ENCODE measurements around the gene IL23R. TPM values are rescaled to one million over a fixed set of nuclear protein-coding genes. Genes with fewer than 3 reads are reported as not detected.

IL23R gene
- polyA plus RNA-seq: 1.1 TPM
- long read RNA-seq, donor 1: 0 reads
- long read RNA-seq, donor 2: 0 reads
- long read RNA-seq, donor 3: 0 reads
- long read RNA-seq, donor 4: 0 reads
- long read RNA-seq, donor 5: 0 reads
- long read RNA-seq, donor 6: 0 reads
- long read RNA-seq, donor 7: 0 reads
- long read RNA-seq, donor 8: 0 reads
- long read RNA-seq, donor 9: 0 reads
- long read RNA-seq, donor 10: 0 reads
- long read RNA-seq, donor 11: 0 reads

GRCh38 chr1:67166196-67166595 is at the start of gene IL23R:
Gene IL23R (plus strand): TSS chr1:67166454. CDS start chr1:67168121, 1,667 bp downstream.
- H3K27ac ChIP-seq (ENCODE audit: low read length): no peak within 1 kb of the TSS
- no peaks in the 10 kb centered on the region for H3K36me3 ChIP-seq (ENCODE audit: control insufficient read depth, insufficient read depth, low read length)
- no peak within 1 kb of the TSS for H3K4me3 ChIP-seq (ENCODE audit: low read length)
- DNase-seq: peak in 1 of 2 donors; percentile 14
- no peaks in the 10 kb centered on the region for H3K9me3 ChIP-seq (ENCODE audit: control insufficient read depth, low read depth, low read length)
- no peaks in the 10 kb centered on the region for H3K4me1 ChIP-seq (ENCODE audit: control insufficient read depth, insufficient read depth, low read length)
- WGBS (ENCODE audit: insufficient coverage, low lambda C conversion rate): 82% methylated on average over 3 of the region's 4 CpGs
- no peaks in the 10 kb centered on the region for H3K27me3 ChIP-seq (ENCODE audit: control insufficient read depth, insufficient read depth, low read length)

GRCh38 chr1:67118191-67118590 is 48.1 kb upstream of the IL23R start:
- Histone ChIP-seq H3K27me3 (ENCODE audit: control insufficient read depth, insufficient read depth, low read length) (no peaks in the 10 kb centered on the region), H3K27ac (ENCODE audit: low read length) (no peak overlapping the region), H3K9me3 (ENCODE audit: control insufficient read depth, low read depth, low read length) (peaks cover 5% of the 10 kb centered on the region), H3K4me1 (ENCODE audit: control insufficient read depth, insufficient read depth, low read length) (no peaks in the 10 kb centered on the region), H3K4me3 (ENCODE audit: low read length) (no peak overlapping the region), H3K36me3 (ENCODE audit: control insufficient read depth, insufficient read depth, low read length) (no peaks in the 10 kb centered on the region)
- DNase-seq: no peak

- DNase-seq: peak in 1 of 2 donors; percentile 29
- no CpG with 5 or more reads among the region's 3 CpGs for WGBS (ENCODE audit: insufficient coverage, low lambda C conversion rate)
- Histone ChIP-seq H3K36me3 (ENCODE audit: control insufficient read depth, insufficient read depth, low read length) (no peaks in the 10 kb centered on the region), H3K4me1 (ENCODE audit: control insufficient read depth, insufficient read depth, low read length) (no peaks in the 10 kb centered on the region), H3K27ac (ENCODE audit: low read length) (no peak overlapping the region), H3K4me3 (ENCODE audit: low read length) (no peak overlapping the region), H3K27me3 (ENCODE audit: control insufficient read depth, insufficient read depth, low read length) (no peaks in the 10 kb centered on the region), H3K9me3 (ENCODE audit: control insufficient read depth, low read depth, low read length) (peaks cover 4% of the 10 kb centered on the region)
These were observed 47.6 kb upstream of the IL23R start for GRCh38 chr1:67118646-67119045.

GRCh38 chr1:67120855-67121619 is 45.2 kb upstream of the IL23R start:
- 100% methylated on average over 1 of the region's 4 CpGs for WGBS (ENCODE audit: insufficient coverage, low lambda C conversion rate)
- H3K9me3 ChIP-seq (ENCODE audit: control insufficient read depth, low read depth, low read length): no peaks in the 10 kb centered on the region
- no peak for DNase-seq

GRCh38 chr1:67124455-67124854 is 41.8 kb upstream of the IL23R start:
- DNase-seq: no peak
- Histone ChIP-seq H3K36me3 (ENCODE audit: control insufficient read depth, insufficient read depth, low read length) (no peaks in the 10 kb centered on the region), H3K27ac (ENCODE audit: low read length) (no peak overlapping the region), H3K27me3 (ENCODE audit: control insufficient read depth, insufficient read depth, low read length) (no peaks in the 10 kb centered on the region), H3K4me3 (ENCODE audit: low read length) (no peak overlapping the region), H3K9me3 (ENCODE audit: control insufficient read depth, low read depth, low read length) (no peaks in the 10 kb centered on the region), H3K4me1 (ENCODE audit: control insufficient read depth, insufficient read depth, low read length) (no peaks in the 10 kb centered on the region)
- WGBS (ENCODE audit: insufficient coverage, low lambda C conversion rate): no CpG with 5 or more reads among the region's 4 CpGs

More at GRCh38 chr1:67120855-67121619, 45.2 kb upstream of the IL23R start:
- Histone ChIP-seq H3K4me3 (ENCODE audit: low read length) (no peak overlapping the region), H3K27me3 (ENCODE audit: control insufficient read depth, insufficient read depth, low read length) (no peaks in the 10 kb centered on the region), H3K36me3 (ENCODE audit: control insufficient read depth, insufficient read depth, low read length) (no peaks in the 10 kb centered on the region), H3K4me1 (ENCODE audit: control insufficient read depth, insufficient read depth, low read length) (no peaks in the 10 kb centered on the region), H3K27ac (ENCODE audit: low read length) (no peak overlapping the region)

- no peaks in the 10 kb centered on the region for H3K4me1 ChIP-seq (ENCODE audit: control insufficient read depth, insufficient read depth, low read length)
- no peak overlapping the region for H3K27ac ChIP-seq (ENCODE audit: low read length)
- no peaks in the 10 kb centered on the region for H3K9me3 ChIP-seq (ENCODE audit: control insufficient read depth, low read depth, low read length)
- H3K36me3 ChIP-seq (ENCODE audit: control insufficient read depth, insufficient read depth, low read length): no peaks in the 10 kb centered on the region
- no peak overlapping the region for H3K4me3 ChIP-seq (ENCODE audit: low read length)
- no peak for DNase-seq
- no peaks in the 10 kb centered on the region for H3K27me3 ChIP-seq (ENCODE audit: control insufficient read depth, insufficient read depth, low read length)
- WGBS (ENCODE audit: insufficient coverage, low lambda C conversion rate): 52% methylated on average over 4 of the region's 5 CpGs
These were observed 40.0 kb upstream of the IL23R start for GRCh38 chr1:67126111-67126746.

- Histone ChIP-seq H3K4me3 (ENCODE audit: low read length) (no peak overlapping the region), H3K4me1 (ENCODE audit: control insufficient read depth, insufficient read depth, low read length) (no peaks in the 10 kb centered on the region), H3K36me3 (ENCODE audit: control insufficient read depth, insufficient read depth, low read length) (no peaks in the 10 kb centered on the region), H3K27ac (ENCODE audit: low read length) (no peak overlapping the region), H3K27me3 (ENCODE audit: control insufficient read depth, insufficient read depth, low read length) (no peaks in the 10 kb centered on the region), H3K9me3 (ENCODE audit: control insufficient read depth, low read depth, low read length) (no peaks in the 10 kb centered on the region)
- DNase-seq: no peak
- no CpG with 5 or more reads among the region's 1 CpG for WGBS (ENCODE audit: insufficient coverage, low lambda C conversion rate)
These were observed 39.3 kb upstream of the IL23R start for GRCh38 chr1:67126974-67127373.

GRCh38 chr1:67130673-67131072 is 35.6 kb upstream of the IL23R start:
- DNase-seq: no peak
- H3K27me3 ChIP-seq (ENCODE audit: control insufficient read depth, insufficient read depth, low read length): no peaks in the 10 kb centered on the region
- no peak overlapping the region for H3K4me3 ChIP-seq (ENCODE audit: low read length)
- no peak overlapping the region for H3K27ac ChIP-seq (ENCODE audit: low read length)
- H3K9me3 ChIP-seq (ENCODE audit: control insufficient read depth, low read depth, low read length): no peaks in the 10 kb centered on the region
- H3K4me1 ChIP-seq (ENCODE audit: control insufficient read depth, insufficient read depth, low read length): peaks cover 8% of the 10 kb centered on the region
- no peaks in the 10 kb centered on the region for H3K36me3 ChIP-seq (ENCODE audit: control insufficient read depth, insufficient read depth, low read length)
- no CpG with 5 or more reads among the region's 2 CpGs for WGBS (ENCODE audit: insufficient coverage, low lambda C conversion rate)

GRCh38 chr1:67133177-67133576 is 33.1 kb upstream of the IL23R start:
- DNase-seq: no peak
- Histone ChIP-seq H3K27ac (ENCODE audit: low read length) (no peak overlapping the region), H3K9me3 (ENCODE audit: control insufficient read depth, low read depth, low read length) (no peaks in the 10 kb centered on the region), H3K36me3 (ENCODE audit: control insufficient read depth, insufficient read depth, low read length) (no peaks in the 10 kb centered on the region), H3K4me1 (ENCODE audit: control insufficient read depth, insufficient read depth, low read length) (peaks cover 28% of the 10 kb centered on the region), H3K27me3 (ENCODE audit: control insufficient read depth, insufficient read depth, low read length) (no peaks in the 10 kb centered on the region), H3K4me3 (ENCODE audit: low read length) (no peak overlapping the region)
- 80% methylated on average over 1 of the region's 2 CpGs for WGBS (ENCODE audit: insufficient coverage, low lambda C conversion rate)

GRCh38 chr1:67134695-67135094 is 31.6 kb upstream of the IL23R start, which contains the start of gene C1orf141:
Gene C1orf141 (minus strand): TSS chr1:67134970. CDS start chr1:67127240, 7,730 bp downstream.
- no peaks in the 10 kb centered on the region for H3K27me3 ChIP-seq (ENCODE audit: control insufficient read depth, insufficient read depth, low read length)
- H3K9me3 ChIP-seq (ENCODE audit: control insufficient read depth, low read depth, low read length): no peaks in the 10 kb centered on the region
- H3K4me1 ChIP-seq (ENCODE audit: control insufficient read depth, insufficient read depth, low read length): peaks cover 39% of the 10 kb centered on the region
- no peaks in the 10 kb centered on the region for H3K36me3 ChIP-seq (ENCODE audit: control insufficient read depth, insufficient read depth, low read length)
- peak within 1 kb of the TSS; percentile 19 for H3K4me3 ChIP-seq (ENCODE audit: low read length)
- WGBS (ENCODE audit: insufficient coverage, low lambda C conversion rate): 45% methylated on average over 10 of the region's 28 CpGs
- peak in 1 of 2 donors; percentile 31 for DNase-seq
- H3K27ac ChIP-seq (ENCODE audit: low read length): no peak within 1 kb of the TSS

All from large intestine (tissue), 12 donors.